ENCODE results near the gene CHCT1.

- no peak for TF ChIP-seq TAF1 (IDR thresholded peaks at IDR 0.05; ENCODE audit: low read depth, low read length)
- TF ChIP-seq YY1 (IDR thresholded peaks at IDR 0.05; ENCODE audit: low read depth, low read length): no peak
- TF ChIP-seq EZH2 (IDR thresholded peaks at IDR 0.05; ENCODE audit: low read depth, low read length, severe bottlenecking): no peak
Measured at GRCh38 chr17:60442271-60443173, 20.2 kb downstream of the CHCT1 start.

Data from H1 (cell line).